GM12875 (cell line): ENCODE data around the gene ME3.
"Not testable (repeated sequence)": the region's sequence is repeated elsewhere in the genome, so short reads cannot be mapped to it uniquely, and the experiment has no call there.

Source experiments
- H3K4me3 ChIP-seq: one replicate; pipeline ENCODE4 v1.5.1; 2011; ENCODE audit warnings: low read depth, low read length, control low read depth
- CTCF ChIP-seq: IDR thresholded peaks from 2 replicates; pipeline ENCODE4 v1.5.1; 2011; ENCODE audit warnings: low read depth, mild to moderate bottlenecking, control low read depth, inconsistent platforms, low read length, moderate library complexity, borderline replicate concordance; ENCODE audit not compliant: insufficient read depth

The ME3 gene

GRCh38 chr11:86538223-86538548 lies 134.2 kb downstream of the ME3 start:
- TF ChIP-seq CTCF, result no peak

GRCh38 chr11:86537541-86538222 lies 134.7 kb downstream of the ME3 start:
- H3K4me3 ChIP-seq, result no peak overlapping the region

More at GRCh38 chr11:86538223-86538548, 134.2 kb downstream of the ME3 start:
- H3K4me3 ChIP-seq, result no peak overlapping the region

GRCh38 chr11:86535773-86536172 lies 136.6 kb downstream of the ME3 start:
- no peak overlapping the region for H3K4me3 ChIP-seq
- TF ChIP-seq CTCF, result no peak

More at GRCh38 chr11:86537541-86538222, 134.7 kb downstream of the ME3 start:
- no peak for TF ChIP-seq CTCF

- H3K4me3 ChIP-seq, result no peak overlapping the region
- TF ChIP-seq CTCF, result no peak
Observed at GRCh38 chr11:86524620-86525352, 147.6 kb downstream of the ME3 start.

- H3K4me3 ChIP-seq, result no peak overlapping the region
- TF ChIP-seq CTCF, result no peak
Observed at GRCh38 chr11:86523738-86524619, 148.4 kb downstream of the ME3 start.

GRCh38 chr11:86522512-86522911 lies 149.9 kb downstream of the ME3 start:
- H3K4me3 ChIP-seq, result not testable (repeated sequence)
